GM10847 (cell line): ENCODE results near the gene NAXE.

Source experiments
- POLR2A ChIP-seq: IDR thresholded peaks from 2 replicates; pipeline ENCODE4 v1.6.1; 2011; ENCODE audit not compliant: insufficient read length; ENCODE audit errors: extremely low read depth

Gene NAXE

GRCh38 chr1:156559086-156559796 is 32.3 kb upstream of the NAXE start:
- TF ChIP-seq POLR2A: no peak

- TF ChIP-seq POLR2A: no peak
Observed at GRCh38 chr1:156559797-156560385, 31.7 kb upstream of the NAXE start.

DNA sequence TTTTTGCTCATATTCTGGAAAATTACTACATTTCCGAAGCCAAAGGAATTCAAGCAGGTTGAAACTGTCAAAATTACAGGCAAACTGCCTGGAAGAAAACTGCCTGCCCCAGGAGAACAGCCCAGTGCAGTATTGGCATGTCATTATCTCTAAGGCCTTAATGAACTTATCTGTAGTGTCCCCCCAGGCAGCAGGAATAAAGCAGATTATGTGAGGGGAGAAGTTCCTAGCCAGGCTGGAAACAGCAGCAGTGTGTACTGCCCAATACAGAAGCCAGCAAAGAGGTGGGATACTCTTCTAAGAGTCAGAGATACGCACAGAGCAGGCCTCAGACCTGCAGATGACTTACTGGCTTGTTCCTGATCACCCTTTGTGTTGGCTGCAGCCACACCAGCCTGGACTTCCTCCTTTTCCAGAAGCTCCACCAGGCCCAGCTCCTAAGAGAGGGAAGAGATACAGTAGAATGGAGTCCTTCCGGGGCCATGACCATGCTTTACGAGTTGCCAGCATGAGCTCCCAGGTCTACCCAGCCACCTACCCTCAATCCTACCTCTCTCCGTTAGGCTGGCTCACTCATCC is 30.9 kb upstream of the NAXE start:
- TF ChIP-seq POLR2A: no peak

DNA sequence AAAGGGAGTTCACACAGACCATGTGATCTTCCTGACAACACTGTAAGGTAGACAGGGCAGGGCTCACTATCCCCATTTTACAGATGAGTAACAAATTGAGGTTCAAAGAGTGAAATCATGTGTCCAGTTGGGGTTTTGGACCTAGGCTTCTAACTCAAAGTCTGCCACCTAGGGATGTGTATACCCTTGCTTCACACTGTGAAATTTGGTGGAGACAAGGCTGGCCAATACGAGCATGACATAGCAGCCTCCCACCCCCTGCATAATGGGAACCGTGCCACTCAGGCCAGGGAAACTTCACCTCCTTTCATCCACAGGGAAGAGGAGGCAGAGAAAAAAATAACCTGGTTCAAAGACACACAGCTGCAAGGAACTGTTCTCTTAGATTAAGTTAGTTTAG is 26.1 kb upstream of the NAXE start:
- TF ChIP-seq POLR2A: no peak

DNA sequence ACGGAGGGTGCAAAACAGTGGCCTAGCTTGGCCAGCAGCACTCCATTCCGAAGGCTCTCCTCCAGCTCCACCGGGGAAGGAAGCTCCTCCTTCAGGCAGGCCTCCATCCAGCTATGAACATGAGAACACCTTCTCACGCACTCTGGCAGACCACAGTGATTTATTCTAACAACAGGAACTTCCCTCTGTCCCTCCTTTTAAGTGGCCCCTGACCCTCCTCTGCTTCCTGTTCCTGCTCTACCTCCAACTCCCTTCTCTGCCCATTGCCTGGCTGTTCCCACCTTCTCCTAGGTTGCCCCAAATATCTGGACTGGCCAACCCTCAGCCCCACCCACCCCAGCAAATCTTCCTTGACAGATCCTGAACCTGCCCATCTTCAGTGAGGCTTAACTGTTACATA is 25.1 kb upstream of the NAXE start:
- TF ChIP-seq POLR2A: no peak

GRCh38 chr1:156571261-156571852 is 20.2 kb upstream of the NAXE start:
- no peak for TF ChIP-seq POLR2A

DNA sequence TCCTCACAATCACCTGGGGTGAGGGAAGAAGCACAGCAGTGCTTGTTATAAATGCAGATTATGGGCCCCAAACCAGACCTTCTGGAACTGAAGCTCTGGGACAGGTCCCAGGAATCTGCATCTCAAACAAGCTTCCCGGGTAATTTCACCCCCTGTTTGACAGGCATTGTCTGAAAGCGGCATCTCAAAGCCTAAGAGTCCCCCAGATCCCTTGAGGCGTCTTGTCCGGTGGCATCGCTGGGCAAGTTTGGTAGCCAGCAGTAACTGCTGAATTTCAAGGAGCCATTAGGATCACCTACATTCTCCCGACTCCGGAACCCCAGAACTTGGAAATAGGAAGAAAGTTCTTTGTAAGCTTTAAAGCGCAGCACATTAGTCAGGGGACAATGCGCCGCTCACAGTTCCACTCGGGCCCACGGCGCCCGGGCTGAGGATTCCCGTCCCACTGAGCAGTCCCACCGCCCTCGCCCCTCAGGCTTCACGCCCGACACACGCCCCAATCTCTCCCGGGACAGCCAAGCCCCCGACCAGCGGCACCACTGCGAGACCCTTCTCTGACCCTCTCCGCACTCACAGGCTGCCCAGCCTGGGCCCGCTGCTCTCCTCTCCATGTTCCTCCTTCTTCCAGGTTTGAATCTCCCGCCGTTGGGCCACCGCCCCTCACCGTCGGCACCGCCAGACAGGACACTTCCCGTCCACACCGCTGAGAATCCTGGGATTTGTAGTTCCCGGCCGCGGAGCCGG is 19.5 kb upstream of the NAXE start, which contains the start of gene IQGAP3:
TSS of gene IQGAP3 (minus strand) at position 647 of the 744 bp plus-strand sequence. CDS start at position 611, 36 bp downstream.
- no peak for TF ChIP-seq POLR2A

GRCh38 chr1:156572663-156573018 is 18.9 kb upstream of the NAXE start:
- no peak for TF ChIP-seq POLR2A

- no peak for TF ChIP-seq POLR2A
Observed at GRCh38 chr1:156574039-156574633, 17.4 kb upstream of the NAXE start.

- TF ChIP-seq POLR2A: no peak
Observed at GRCh38 chr1:156577550-156577949, 14.0 kb upstream of the NAXE start.

DNA sequence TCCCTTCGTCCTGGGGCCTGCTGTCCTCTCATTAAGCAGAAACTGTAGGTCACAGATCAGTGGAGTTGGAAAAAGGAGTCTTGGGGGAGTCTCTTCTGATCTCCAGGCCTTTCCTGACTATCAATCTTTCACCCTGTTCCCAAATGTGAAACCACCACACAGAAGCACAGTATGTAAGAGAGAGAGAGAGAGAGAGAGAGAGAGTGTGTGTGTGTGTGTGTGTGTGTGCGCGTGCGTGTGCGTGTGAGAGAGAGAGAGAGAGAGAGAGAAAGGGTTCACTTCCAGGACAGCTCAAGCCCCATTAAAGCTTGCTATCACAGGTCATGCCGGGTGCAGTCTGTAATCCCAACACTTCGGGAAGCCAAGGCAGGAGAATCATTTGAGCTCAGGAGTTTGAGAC is 13.5 kb upstream of the NAXE start:
- TF ChIP-seq POLR2A: no peak

DNA sequence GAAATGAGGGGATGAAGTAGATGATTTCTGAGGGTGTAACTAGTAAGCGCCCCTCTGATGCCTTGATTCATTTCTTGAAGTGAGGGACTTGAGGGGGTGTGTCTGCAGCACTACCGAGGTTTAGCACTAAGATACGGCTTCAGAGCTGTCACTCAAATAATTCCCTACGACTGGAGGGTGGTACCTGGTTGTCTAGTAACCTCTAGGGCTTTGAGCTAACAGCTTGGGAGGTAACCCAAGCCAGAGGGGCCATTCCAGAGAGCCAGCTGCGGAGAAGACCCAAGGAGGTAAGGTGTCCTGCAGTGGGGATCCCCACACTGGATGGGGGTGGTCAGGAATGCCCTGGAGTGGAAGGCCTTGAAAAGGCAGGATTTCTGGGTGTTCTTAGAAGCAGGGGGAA is 12.1 kb upstream of the NAXE start, which contains the start of gene TTC24:
TSS of gene TTC24 (plus strand) at position 252 of the 400 bp plus-strand sequence. CDS start 1,642 bp downstream, outside the sequence.
- TF ChIP-seq POLR2A: no peak

- no peak for TF ChIP-seq POLR2A
Observed at GRCh38 chr1:156581661-156582387, 9.8 kb upstream of the NAXE start.

DNA sequence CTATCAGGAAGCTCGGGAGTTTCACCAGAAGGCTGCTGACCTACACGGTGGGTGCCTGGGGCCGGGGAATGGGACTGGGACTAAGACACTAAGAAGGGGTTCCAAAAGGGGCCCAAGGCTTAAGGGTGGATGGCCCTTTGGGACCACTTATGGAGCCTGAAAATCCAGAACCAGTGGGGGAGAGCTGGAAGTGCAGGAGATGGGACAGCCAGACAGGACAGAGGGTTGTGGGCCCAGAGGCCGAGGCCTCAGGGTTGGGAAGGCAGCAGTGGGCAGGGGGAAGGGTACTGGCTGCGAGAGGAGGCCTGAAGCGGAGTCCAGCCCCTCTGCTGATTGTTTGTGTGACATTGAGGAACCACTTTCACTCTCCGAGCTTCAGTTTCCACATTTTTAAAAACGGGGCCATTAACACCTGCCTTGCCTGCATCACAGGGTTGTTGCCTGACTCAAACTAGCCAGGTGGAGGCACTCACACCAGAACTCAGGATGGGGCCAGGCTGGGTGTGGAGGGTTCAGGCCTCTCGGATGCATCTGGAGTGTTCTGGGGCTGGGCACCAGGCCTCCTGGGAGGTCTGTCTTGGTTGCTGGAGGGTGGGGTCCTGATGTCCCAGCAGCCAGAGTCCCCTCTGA is 9.1 kb upstream of the NAXE start:
- no peak for TF ChIP-seq POLR2A
